Endothelial cell of coronary artery (primary cell): ENCODE measurements around the gene SEPHS1. TPM values are rescaled to one million over a fixed set of nuclear protein-coding genes. Genes with fewer than 3 reads are reported as not detected.

Experiments used
- total RNA-seq: library from RNA; depleted of rRNA; stranded (reverse); fragments of >200 nt; gene quantifications from 2 replicates; pipeline ENCODE4 v1.2.3, GENCODE V29; 2014

SEPHS1 gene
- 28.2 and 37.0 TPM in 2 replicates for total RNA-seq

GRCh38 chr10:13348216-13349017 lies at the start of gene SEPHS1:
SEPHS1 (minus strand) TSS chr10:13348293; CDS start chr10:13344950, 3,343 bp downstream.

GRCh38 chr10:13299437-13300287 lies 48.4 kb downstream of the SEPHS1 start, which contains the start of gene PHYH:
PHYH (minus strand) TSS chr10:13300064; CDS start chr10:13300042, 22 bp downstream.

Other genes starting within 250 kb of the SEPHS1 start
- 54.1 and 97.1 TPM in 2 replicates for gene OPTN, start 248.1 kb downstream of the SEPHS1 start, total RNA-seq
- gene MCM10, start 186.7 kb downstream of the SEPHS1 start, total RNA-seq = 5.1 and 14.1 TPM in 2 replicates
- gene UCMA, start 113.9 kb downstream of the SEPHS1 start, total RNA-seq = not detected in 2 replicates
- gene PHYH, start 48.2 kb downstream of the SEPHS1 start, total RNA-seq = 5.8 and 7.9 TPM in 2 replicates
- 10.2 and 15.2 TPM in 2 replicates for gene BEND7, start 180.7 kb upstream of the SEPHS1 start, total RNA-seq
- 31.9 and 32.5 TPM in 2 replicates for gene PRPF18, start 238.7 kb upstream of the SEPHS1 start, total RNA-seq